H1 (cell line): ENCODE results near the gene DHRS1. TPM values are rescaled to one million over a fixed set of nuclear protein-coding genes. Genes with fewer than 3 reads are reported as not detected.
A peak's percentile ranks its signal among the peaks of the same experiment; 100 is the strongest.

Source experiments
- CTCF ChIA-PET: fragments of 300-600 bp; sonication (Branson Sonifier 250); formaldehyde crosslinking; loops from one replicate; lab custom pipeline; 2021; ENCODE audit not compliant: partially characterized antibody; lab: Charles Lee
- POLR2A ChIA-PET: fragments of 300-600 bp; sonication (Branson Sonifier 250); formaldehyde crosslinking; loops from one replicate; lab custom pipeline; 2021; ENCODE audit warnings: inconsistent platforms; ENCODE audit not compliant: partially characterized antibody; lab: Charles Lee
- DNase-seq, 2 experiments: peaks; one replicate each; pipeline versions ENCODE4 v3.0.0 to v3.0.0-alpha.2; 2010 to 2022; ENCODE audit warnings: low spot score in 2 of 2, low read depth in 1 of 2, mixed read lengths in 1 of 2
- FAIRE-seq: peaks from 2 replicates; lab custom pipeline; 2011; peaks lifted over from hg19 to GRCh38; lab: Jason Lieb, UNC
- H2AFZ ChIP-seq: 2 replicates; pipeline ENCODE4 v1.8.1; 2012; ENCODE audit warnings: low read length, inconsistent platforms
- H2AK5ac ChIP-seq: 2 replicates; pipeline ENCODE4 v1.6.1; 2013; ENCODE audit warnings: low read depth, low read length
- H2BK120ac ChIP-seq: replicated peaks from 2 replicates; pipeline ENCODE3; 2013; ENCODE audit warnings: low read depth, low read length, inconsistent platforms
- H2BK12ac ChIP-seq: 2 replicates; pipeline ENCODE4 v1.6.1; 2013; ENCODE audit warnings: low read depth, low read length
- H2BK15ac ChIP-seq: 2 replicates; pipeline ENCODE4 v1.6.1; 2013; ENCODE audit warnings: low read length
- H2BK20ac ChIP-seq: 2 replicates; pipeline ENCODE4 v1.6.1; 2013; ENCODE audit warnings: low read length
- H2BK5ac ChIP-seq: 2 replicates; pipeline ENCODE4 v1.6.1; 2013; ENCODE audit warnings: low read depth, low read length
- H3K14ac ChIP-seq: 2 replicates; pipeline ENCODE4 v1.6.1; 2013; ENCODE audit warnings: inconsistent platforms; ENCODE audit not compliant: insufficient read length
- H3K18ac ChIP-seq: 2 replicates; pipeline ENCODE4 v1.6.1; 2013; ENCODE audit warnings: low read length; ENCODE audit errors: extremely low read depth
- H3K23ac ChIP-seq: 2 replicates; pipeline ENCODE4 v1.6.1; 2013; ENCODE audit warnings: inconsistent platforms; ENCODE audit not compliant: insufficient read length
- H3K23me2 ChIP-seq: 2 replicates; pipeline ENCODE4 v1.6.1; 2013; ENCODE audit warnings: low read depth, low read length
- H3K27ac ChIP-seq: 2 replicates; pipeline ENCODE4 v1.6.1; 2011; ENCODE audit warnings: low read depth, low read length, inconsistent platforms
- H3K27me3 ChIP-seq, 4 experiments: replicated peaks in 1 of 4; 1 replicate in 1 of 4; 2 replicates in 3 of 4; pipeline versions ENCODE4 v1.6.1 to v1.8.1; 2011 to 2013; ENCODE audit warnings: low read length in 3 of 4, mild to moderate bottlenecking in 3 of 4, inconsistent platforms in 2 of 4, mixed read lengths in 2 of 4, moderate library complexity in 1 of 4; ENCODE audit not compliant: control insufficient read depth in 3 of 4, insufficient read depth in 3 of 4; ENCODE audit errors: extremely low read depth in 1 of 4
- H3K36me3 ChIP-seq, 4 experiments: 2 replicates each; pipeline versions ENCODE4 v1.6.1 to v1.8.1; 2011 to 2013; ENCODE audit warnings: mild to moderate bottlenecking in 4 of 4, low read length in 3 of 4, moderate library complexity in 2 of 4, control low read depth in 1 of 4, inconsistent platforms in 1 of 4; ENCODE audit not compliant: insufficient read depth in 4 of 4, control insufficient read depth in 2 of 4
- H3K4ac ChIP-seq: replicated peaks from 2 replicates; pipeline ENCODE3; 2013; ENCODE audit warnings: low read length, low read depth, mixed read lengths, inconsistent platforms; ENCODE audit not compliant: insufficient read length
- H3K4me1 ChIP-seq, 4 experiments: replicated peaks in 1 of 4; 1 replicate in 1 of 4; 2 replicates in 3 of 4; pipeline versions ENCODE4 v1.6.1 to v1.8.1; 2011 to 2013; ENCODE audit warnings: low read length in 3 of 4, inconsistent platforms in 2 of 4, mixed read lengths in 1 of 4; ENCODE audit not compliant: insufficient read depth in 4 of 4, control insufficient read depth in 3 of 4
- H3K4me2 ChIP-seq, 2 experiments: 2 replicates each; pipeline versions ENCODE4 v1.6.1 to v1.8.1; 2011 to 2013; ENCODE audit warnings: low read depth in 2 of 2, low read length in 2 of 2, control low read depth in 1 of 2, inconsistent platforms in 1 of 2, mild to moderate bottlenecking in 1 of 2; ENCODE audit not compliant: insufficient read depth in 1 of 2
- H3K4me3 ChIP-seq, 4 experiments: fragments of 200-600, 300-600 bp in 1 of 4; sonication (generic), shearing (Covaris generic), sonication (Bioruptor Twin) in 1 of 4; 2 replicates each; pipeline versions ENCODE4 v1.5.1 to v1.8.1; 2011 to 2016; ENCODE audit warnings: low read length in 4 of 4, low read depth in 3 of 4, control low read depth in 2 of 4, inconsistent platforms in 2 of 4, mild to moderate bottlenecking in 2 of 4, mixed read lengths in 1 of 4, moderate library complexity in 1 of 4; ENCODE audit not compliant: insufficient read depth in 2 of 4; ENCODE audit errors: extremely low read depth in 1 of 4
- H3K56ac ChIP-seq: replicated peaks from 2 replicates; pipeline ENCODE3; 2013; ENCODE audit warnings: low read depth, mild to moderate bottlenecking, mixed read lengths, low read length, inconsistent platforms; ENCODE audit not compliant: insufficient read length
- H3K79me1 ChIP-seq: 2 replicates; pipeline ENCODE4 v1.6.1; 2013; ENCODE audit warnings: low read depth, low read length, control low read depth
- H3K79me2 ChIP-seq, 2 experiments: 2 replicates each; pipeline versions ENCODE4 v1.6.1 to v1.8.1; 2012 to 2013; ENCODE audit warnings: low read length in 2 of 2, mild to moderate bottlenecking in 2 of 2, inconsistent platforms in 1 of 2; ENCODE audit not compliant: insufficient read depth in 2 of 2, control insufficient read depth in 1 of 2
- H3K9ac ChIP-seq, 4 experiments: replicated peaks in 1 of 4; 1 replicate in 1 of 4; 2 replicates in 3 of 4; pipeline versions ENCODE4 v1.6.1 to v1.8.1; 2011 to 2013; ENCODE audit warnings: low read depth in 3 of 4, low read length in 3 of 4, control low read depth in 2 of 4, mild to moderate bottlenecking in 2 of 4, moderate library complexity in 2 of 4, inconsistent platforms in 1 of 4; ENCODE audit errors: extremely low read depth in 1 of 4
- H3K9me3 ChIP-seq, 2 experiments: 2 replicates each; pipeline versions ENCODE4 v1.6.1 to v1.8.1; 2012 to 2013; ENCODE audit warnings: mild to moderate bottlenecking in 2 of 2, moderate library complexity in 2 of 2, control low read depth in 1 of 2, inconsistent platforms in 1 of 2, low read depth in 1 of 2, low read length in 1 of 2, mixed read lengths in 1 of 2; ENCODE audit not compliant: insufficient read depth in 2 of 2
- H4K20me1 ChIP-seq, 2 experiments: replicated peaks in 1 of 2; 2 replicates each; pipeline versions ENCODE3 to v1.8.1; 2011 to 2013; ENCODE audit warnings: inconsistent platforms in 2 of 2, low read length in 2 of 2, mild to moderate bottlenecking in 1 of 2; ENCODE audit not compliant: insufficient read depth in 2 of 2, control insufficient read depth in 1 of 2
- H4K5ac ChIP-seq: 2 replicates; pipeline ENCODE4 v1.6.1; 2013; ENCODE audit warnings: low read length, low read depth, mixed read lengths, inconsistent platforms; ENCODE audit not compliant: insufficient read length
- H4K8ac ChIP-seq: 2 replicates; pipeline ENCODE4 v1.8.0; 2013; ENCODE audit warnings: mild to moderate bottlenecking, moderate library complexity, low read length, inconsistent platforms; ENCODE audit not compliant: insufficient read depth; ENCODE audit errors: extremely low read depth
- H4K91ac ChIP-seq: replicated peaks from 2 replicates; pipeline ENCODE3; 2013; ENCODE audit warnings: low read length, mixed read lengths, inconsistent platforms; ENCODE audit not compliant: insufficient read length
- CEBPB ChIP-seq: IDR thresholded peaks from 2 replicates; pipeline ENCODE4 v1.6.1; 2012; ENCODE audit warnings: low read depth, low read length
- CHD2 ChIP-seq: IDR thresholded peaks from 2 replicates; pipeline ENCODE4 v1.6.1; 2012; ENCODE audit warnings: low read length, improper control_type of control experiment
- MAX ChIP-seq: IDR thresholded peaks from 2 replicates; pipeline ENCODE4 v1.6.1; 2012; ENCODE audit warnings: inconsistent platforms
- WGBS, 2 experiments: shearing (Covaris generic) in 1 of 2; methylation state at CpG; one replicate each; pipeline versions ENCODE4 v1.1.6 to v1.1.7; 2013 to 2015; ENCODE audit warnings: low lambda C conversion rate in 2 of 2, mixed read lengths in 2 of 2, inconsistent platforms in 1 of 2, low coverage in 1 of 2, missing lambda C conversion rate in 1 of 2; ENCODE audit not compliant: insufficient replicate concordance in 2 of 2, insufficient coverage in 1 of 2, insufficient read length in 1 of 2; ENCODE audit errors: extremely low coverage in 1 of 2, missing lambda C conversion rate in 1 of 2; 5-methylcytosine and 5-hydroxymethylcytosine counted together
- polyA plus RNA-seq, 7 experiments: library from polyadenylated mRNA; depleted of rRNA in 3 of 7; stranded (reverse) in 5 of 7; unstranded in 2 of 7; fragments of >200 nt in 5 of 7; fragments of 200-250 nt in 2 of 7; gene quantifications; 1 replicate in 5 of 7; 2 replicates in 1 of 7; 4 replicates in 1 of 7; pipeline versions ENCODE4 v1.2.1 to v1.2.3, GENCODE V29; 2011 to 2013; ENCODE audit warnings: missing spikeins in 2 of 7, mixed read lengths in 2 of 7
- total RNA-seq: library from RNA; stranded (reverse); fragmentation: NEBNext Ultra II Directional; extraction: Animal tissue kit (Norgen Biotek cat#: 25700); gene quantifications from 2 replicates; pipeline ENCODE4 v1.2.1, GENCODE V29; 2021

The DHRS1 gene
- total and polyA plus RNA-seq, 2 of the 8 experiments (the other 6 are each of a cell fraction or from before 2014, with no cell fraction given): 8.8 to 31.7 TPM

GRCh38 chr14:24338843-24339242 lies 39.3 kb upstream of the DHRS1 start:
- no peak for TF ChIP-seq CHD2
- TF ChIP-seq MAX: no peak
- no peak for TF ChIP-seq CEBPB
- H2AFZ ChIP-seq: peak overlapping the region; percentile 70
- peak overlapping the region; percentile 58 to 100 for H3K4me2 ChIP-seq
- no peak overlapping the region for H2BK120ac ChIP-seq
- H3K9me3 ChIP-seq: no peaks in the 10 kb centered on the region
- no peak overlapping the region for H3K27ac ChIP-seq
- H3K4ac ChIP-seq: no peak overlapping the region
- POLR2A ChIA-PET: interaction anchor here (1.1 to 1.7 kb wide), 4 partner anchors 13 to 132 kb away, joined by 3 to 4 read pairs (median 4); no protein-coding TSS in a partner anchor
- H3K23me2 ChIP-seq: peaks cover 19% of the 10 kb centered on the region; the same call in 1 of the 2 replicates
- no peak overlapping the region; the same call in 1 of the 2 replicates for H4K8ac ChIP-seq
- peak overlapping the region; percentile 43 to 72 (median 57); a peak in 7 of 8 replicates for H3K4me3 ChIP-seq
- H3K18ac ChIP-seq: no peak overlapping the region
- no peak overlapping the region for H2BK5ac ChIP-seq
- H3K79me1 ChIP-seq: no peaks in the 10 kb centered on the region
- no peak overlapping the region for H3K23ac ChIP-seq
- H2BK15ac ChIP-seq: no peak overlapping the region
- FAIRE-seq: no peak
- CTCF ChIA-PET: interaction anchor here (0.9 to 27.8 kb wide), 10 partner anchors 9 to 222 kb away, joined by 3 to 664 read pairs (median 5); partner anchors contain the start of genes CBLN3, KHNYN, LTB4R2 and NFATC4
- no peaks in the 10 kb centered on the region for H3K36me3 ChIP-seq
- no peak overlapping the region for H3K56ac ChIP-seq
- H4K5ac ChIP-seq: no peak overlapping the region
- no peaks in the 10 kb centered on the region for H3K79me2 ChIP-seq
- H2BK20ac ChIP-seq: no peak overlapping the region
- WGBS, 2 experiments: 72% methylated on average over 14 of the region's 14 CpGs; no CpG with 5 or more reads in 1 of the 2 experiments
- no peak overlapping the region for H2AK5ac ChIP-seq
- peaks cover 0 to 14% (median 4%) of the 10 kb centered on the region in 4 experiments; a peak in 5 of 7 replicates for H3K4me1 ChIP-seq
- no peak overlapping the region for H2BK12ac ChIP-seq
- peaks cover 0 to 2% of the 10 kb centered on the region in 2 experiments for H4K20me1 ChIP-seq
- DNase-seq: no peak
- no peak overlapping the region for H4K91ac ChIP-seq
- H3K9ac ChIP-seq: no peak overlapping the region
- H3K27me3 ChIP-seq: peaks cover 60 to 81% (median 79%) of the 10 kb centered on the region in 4 experiments
- H3K14ac ChIP-seq: no peak overlapping the region
